DND-41 (cell line): ENCODE measurements around the gene TET2.
"Not testable (repeated sequence)": the region's sequence is repeated elsewhere in the genome, so short reads cannot be mapped to it uniquely, and the experiment has no call there.

Experiments
- ATAC-seq: fragments of 200-7000 bp; cut with Tn5 transposase; 3 replicates; pipeline ENCODE4 v1.9.1; 2021; ENCODE audit warnings: low read depth; ENCODE audit not compliant: insufficient read depth
- DNase-seq: peaks from one replicate; pipeline ENCODE4 v3.0.0-alpha.2; 2020
- H2AFZ ChIP-seq: 2 replicates; pipeline ENCODE4 v1.6.0; 2012; ENCODE audit warnings: low read depth, low read length
- H3K27ac ChIP-seq: 2 replicates; pipeline ENCODE4 v1.5.1; 2012; ENCODE audit warnings: low read length, inconsistent platforms
- H3K27me3 ChIP-seq: fragments of 200-600 bp; sonication (generic); 2 replicates; pipeline ENCODE4 v1.6.0; 2012; ENCODE audit warnings: low read length, mild to moderate bottlenecking, inconsistent platforms; ENCODE audit not compliant: insufficient read depth, poor library complexity
- H3K36me3 ChIP-seq: 2 replicates; pipeline ENCODE4 v1.5.1; 2012; ENCODE audit warnings: low read length, inconsistent platforms; ENCODE audit not compliant: insufficient read depth
- H3K4me1 ChIP-seq: 2 replicates; pipeline ENCODE4 v1.5.1; 2012; ENCODE audit warnings: mild to moderate bottlenecking, low read length; ENCODE audit not compliant: insufficient read depth
- H3K4me2 ChIP-seq: 2 replicates; pipeline ENCODE4 v1.6.0; 2012; ENCODE audit warnings: mild to moderate bottlenecking, moderate library complexity, low read length, inconsistent platforms; ENCODE audit not compliant: insufficient read depth
- H3K4me3 ChIP-seq, 2 experiments: fragments of 200-600 bp in 1 of 2; shearing (Covaris generic) in 1 of 2; 2 replicates each; pipeline ENCODE4 v1.5.1; 2012 to 2016; ENCODE audit warnings: inconsistent platforms in 2 of 2, low read length in 2 of 2, mild to moderate bottlenecking in 2 of 2, low read depth in 1 of 2, moderate library complexity in 1 of 2
- H3K79me2 ChIP-seq: 2 replicates; pipeline ENCODE4 v1.6.0; 2012; ENCODE audit warnings: low read length, inconsistent platforms; ENCODE audit not compliant: insufficient read depth
- H3K9ac ChIP-seq: 2 replicates; pipeline ENCODE4 v1.6.0; 2012; ENCODE audit warnings: low read depth, mild to moderate bottlenecking, inconsistent platforms, low read length, moderate library complexity
- H3K9me3 ChIP-seq: 2 replicates; pipeline ENCODE4 v1.5.1; 2012; ENCODE audit warnings: low read length, moderate library complexity, mild to moderate bottlenecking, inconsistent platforms; ENCODE audit not compliant: insufficient read depth, severe bottlenecking
- H4K20me1 ChIP-seq: 2 replicates; pipeline ENCODE4 v1.6.0; 2012; ENCODE audit warnings: low read length; ENCODE audit not compliant: insufficient read depth
- EZH2 ChIP-seq: IDR thresholded peaks from 3 replicates; pipeline ENCODE4 v1.6.1; 2012; ENCODE audit warnings: borderline replicate concordance, low read depth, mild to moderate bottlenecking, moderate library complexity, low read length, inconsistent platforms; ENCODE audit not compliant: severe bottlenecking
- TF ChIP-seq, protein P1 (sequence below): IDR thresholded peaks from 2 replicates; pipeline ENCODE4 v1.5.1; 2012; ENCODE audit warnings: borderline replicate concordance, low read length, moderate library complexity, mild to moderate bottlenecking; ENCODE audit not compliant: poor library complexity, severe bottlenecking; ENCODE audit errors: extremely low read depth

TET2 gene

DNA sequence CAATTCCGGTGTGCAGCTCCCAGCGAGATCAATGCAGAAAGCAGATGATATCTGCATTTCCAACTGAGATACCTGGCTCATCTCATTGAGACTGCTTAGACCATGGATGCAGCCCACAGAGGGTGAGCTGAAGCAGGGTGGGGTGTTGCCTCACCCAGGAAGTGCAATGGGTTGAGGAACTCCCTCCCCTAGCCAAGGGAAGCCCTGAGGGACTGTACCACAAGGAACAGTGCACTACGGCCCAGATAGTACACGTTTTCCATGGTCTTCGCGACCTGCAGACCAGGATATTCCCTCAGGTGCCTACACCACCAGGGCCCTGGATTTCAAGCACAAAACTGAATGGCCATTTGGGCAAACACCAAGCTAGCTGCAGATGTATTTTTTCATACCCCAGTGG is 150.0 kb downstream of the TET2 start:
- TF ChIP-seq, protein P1, sequence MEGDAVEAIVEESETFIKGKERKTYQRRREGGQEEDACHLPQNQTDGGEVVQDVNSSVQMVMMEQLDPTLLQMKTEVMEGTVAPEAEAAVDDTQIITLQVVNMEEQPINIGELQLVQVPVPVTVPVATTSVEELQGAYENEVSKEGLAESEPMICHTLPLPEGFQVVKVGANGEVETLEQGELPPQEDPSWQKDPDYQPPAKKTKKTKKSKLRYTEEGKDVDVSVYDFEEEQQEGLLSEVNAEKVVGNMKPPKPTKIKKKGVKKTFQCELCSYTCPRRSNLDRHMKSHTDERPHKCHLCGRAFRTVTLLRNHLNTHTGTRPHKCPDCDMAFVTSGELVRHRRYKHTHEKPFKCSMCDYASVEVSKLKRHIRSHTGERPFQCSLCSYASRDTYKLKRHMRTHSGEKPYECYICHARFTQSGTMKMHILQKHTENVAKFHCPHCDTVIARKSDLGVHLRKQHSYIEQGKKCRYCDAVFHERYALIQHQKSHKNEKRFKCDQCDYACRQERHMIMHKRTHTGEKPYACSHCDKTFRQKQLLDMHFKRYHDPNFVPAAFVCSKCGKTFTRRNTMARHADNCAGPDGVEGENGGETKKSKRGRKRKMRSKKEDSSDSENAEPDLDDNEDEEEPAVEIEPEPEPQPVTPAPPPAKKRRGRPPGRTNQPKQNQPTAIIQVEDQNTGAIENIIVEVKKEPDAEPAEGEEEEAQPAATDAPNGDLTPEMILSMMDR = no peak
- TF ChIP-seq EZH2 = no peak
- no peaks in the 10 kb centered on the region for H3K27me3 ChIP-seq
- no peaks in the 10 kb centered on the region for H4K20me1 ChIP-seq
- H3K4me3 ChIP-seq = no peak overlapping the region
- H3K9ac ChIP-seq = no peak overlapping the region
- H3K79me2 ChIP-seq = no peaks in the 10 kb centered on the region
- no peaks in the 10 kb centered on the region for H3K4me1 ChIP-seq
- H2AFZ ChIP-seq = no peak overlapping the region
- H3K36me3 ChIP-seq = no peaks in the 10 kb centered on the region
- H3K27ac ChIP-seq = no peak overlapping the region
- H3K9me3 ChIP-seq = no peaks in the 10 kb centered on the region
- DNase-seq = no peak
- ATAC-seq = no peak
- no peak overlapping the region for H3K4me2 ChIP-seq

DNA sequence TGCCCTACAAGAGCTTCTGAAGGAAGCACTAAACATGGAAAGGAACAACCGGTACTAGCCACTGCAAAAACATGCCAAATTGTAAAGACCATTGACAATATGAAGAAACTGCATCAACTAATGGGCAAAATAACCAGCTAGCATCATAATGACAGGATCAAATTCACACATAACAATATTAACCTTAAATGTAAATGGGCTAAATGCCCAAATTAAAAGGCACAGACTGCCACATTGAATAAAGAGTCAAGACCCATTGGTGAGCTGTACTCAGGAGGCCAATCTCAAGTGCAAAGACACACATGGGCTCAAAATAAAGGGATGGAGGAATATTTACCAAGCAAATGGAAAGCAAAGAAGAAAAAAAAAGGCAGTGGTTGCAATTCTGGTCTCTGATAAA is 152.4 kb downstream of the TET2 start:
- not testable (repeated sequence) for H2AFZ ChIP-seq, ATAC-seq, DNase-seq, H3K79me2 ChIP-seq, H3K36me3 ChIP-seq, H3K27ac ChIP-seq, H4K20me1 ChIP-seq, H3K4me3 ChIP-seq, H3K27me3 ChIP-seq, H3K9me3 ChIP-seq, H3K4me2 ChIP-seq, H3K4me1 ChIP-seq, H3K9ac ChIP-seq

- Histone ChIP-seq H3K36me3 (no peaks in the 10 kb centered on the region), H4K20me1 (no peaks in the 10 kb centered on the region), H2AFZ (no peak overlapping the region), H3K27ac (no peak overlapping the region), H3K4me3 (no peak overlapping the region), H3K4me1 (no peaks in the 10 kb centered on the region), H3K9ac (no peak overlapping the region), H3K27me3 (no peaks in the 10 kb centered on the region), H3K79me2 (no peaks in the 10 kb centered on the region), H3K4me2 (no peak overlapping the region), H3K9me3 (peaks cover 11% of the 10 kb centered on the region)
- TF ChIP-seq, protein P1 = no peak
- no peak for TF ChIP-seq EZH2
- ATAC-seq (no peak), DNase-seq (no peak)
Measured at GRCh38 chr4:105304085-105304484, 157.4 kb downstream of the TET2 start.

DNA sequence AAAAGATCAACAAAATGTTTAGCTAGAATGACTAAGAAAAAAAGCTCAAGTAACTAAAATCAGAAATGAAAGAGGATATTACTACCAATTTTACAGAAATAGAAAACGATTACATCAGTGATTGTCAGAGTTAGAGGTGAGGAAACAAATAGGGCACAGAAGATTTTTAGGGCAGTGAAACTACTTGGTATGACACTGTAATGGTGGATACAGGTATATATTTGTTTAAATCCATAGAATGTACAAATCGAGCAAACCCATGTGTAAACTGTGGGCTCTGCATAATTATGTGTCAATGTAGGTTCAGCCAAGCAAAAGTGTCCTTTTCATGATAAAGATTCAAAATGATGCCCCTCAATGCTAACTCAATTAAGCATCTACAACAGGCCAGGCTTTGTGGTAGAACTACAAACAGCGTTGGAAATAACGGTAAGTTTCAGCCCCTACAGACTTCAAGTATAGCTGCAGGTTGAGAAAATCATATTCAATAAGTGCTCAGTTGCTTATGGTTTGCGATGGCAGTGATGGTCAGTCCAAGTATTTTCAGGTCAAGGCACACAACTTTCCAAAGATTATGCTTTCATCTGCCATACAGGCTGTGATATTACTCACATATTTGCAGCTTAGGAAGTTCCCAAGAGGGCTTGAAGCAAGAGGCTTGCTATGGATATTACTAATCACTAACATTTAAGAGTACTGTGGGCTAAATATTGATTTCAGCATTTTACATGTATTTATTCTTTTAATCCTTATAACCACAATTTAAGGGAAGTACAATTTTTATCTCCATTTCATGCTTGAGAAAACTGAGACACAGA is 158.6 kb downstream of the TET2 start:
- H3K27me3 ChIP-seq = no peaks in the 10 kb centered on the region
- DNase-seq = no peak
- H4K20me1 ChIP-seq = no peaks in the 10 kb centered on the region
- H3K4me1 ChIP-seq = no peaks in the 10 kb centered on the region
- no peaks in the 10 kb centered on the region for H3K36me3 ChIP-seq
- H3K9me3 ChIP-seq = peaks cover 11% of the 10 kb centered on the region
- no peak overlapping the region for H2AFZ ChIP-seq
- H3K27ac ChIP-seq = no peak overlapping the region
- no peak overlapping the region for H3K4me2 ChIP-seq
- ATAC-seq = no peak
- H3K79me2 ChIP-seq = no peaks in the 10 kb centered on the region
- H3K9ac ChIP-seq = no peak overlapping the region
- H3K4me3 ChIP-seq = no peak overlapping the region
- TF ChIP-seq, protein P1 = no peak
- no peak for TF ChIP-seq EZH2
